Stimulated activated CD4-positive, alpha-beta T cell treated with anti-CD3 and anti-CD28 coated beads, Interleukin-2, amount 100 ng/mL, for 48 hours (primary cell): ENCODE data around the gene DIDO1.
A peak's percentile ranks its signal among the peaks of the same experiment; 100 is the strongest.
"Not testable (repeated sequence)": the region's sequence is repeated elsewhere in the genome, so short reads cannot be mapped to it uniquely, and the experiment has no call there.

Source experiments
- DNase-seq, 2 donors: peaks; one replicate each; pipeline ENCODE4 v3.0.0-alpha.2; 2020

Gene DIDO1

GRCh38 chr20:62925420-62926228 lies 681 bp downstream of the DIDO1 start:
- DNase-seq = peak in 1 of 2 donors; percentile 37

GRCh38 chr20:62925076-62925419 lies 1.3 kb downstream of the DIDO1 start:
- DNase-seq = no peak

GRCh38 chr20:62924442-62925075 lies 1.7 kb downstream of the DIDO1 start:
- no peak for DNase-seq

- no peak for DNase-seq
Observed at GRCh38 chr20:62923669-62924441, 2.5 kb downstream of the DIDO1 start.

GRCh38 chr20:62923059-62923668 lies 3.1 kb downstream of the DIDO1 start:
- DNase-seq = not testable (repeated sequence)

GRCh38 chr20:62922451-62922921 lies 3.8 kb downstream of the DIDO1 start:
- DNase-seq = no peak

- DNase-seq = peak; percentile 57 to 59
Observed at GRCh38 chr20:62921119-62921687, 5.1 kb downstream of the DIDO1 start.

- no peak for DNase-seq
Observed at GRCh38 chr20:62920039-62920645, 6.2 kb downstream of the DIDO1 start.

- DNase-seq = peak in 1 of 2 donors; percentile 40
Observed at GRCh38 chr20:62918831-62919230, 7.5 kb downstream of the DIDO1 start.

- no peak for DNase-seq
Observed at GRCh38 chr20:62918147-62918546, 8.2 kb downstream of the DIDO1 start.

GRCh38 chr20:62917720-62918119 lies 8.6 kb downstream of the DIDO1 start:
- no peak for DNase-seq

GRCh38 chr20:62916703-62917476 lies 9.4 kb downstream of the DIDO1 start:
- no peak for DNase-seq

- DNase-seq = no peak
Observed at GRCh38 chr20:62914970-62915457, 11.3 kb downstream of the DIDO1 start.

- no peak for DNase-seq
Observed at GRCh38 chr20:62914436-62914835, 11.9 kb downstream of the DIDO1 start.

- DNase-seq = no peak
Observed at GRCh38 chr20:62913043-62913630, 13.2 kb downstream of the DIDO1 start.

- DNase-seq = no peak
Observed at GRCh38 chr20:62911701-62912280, 14.5 kb downstream of the DIDO1 start.

GRCh38 chr20:62910777-62911497 lies 15.4 kb downstream of the DIDO1 start:
- DNase-seq = no peak

GRCh38 chr20:62910217-62910766 lies 16.0 kb downstream of the DIDO1 start:
- DNase-seq = no peak

- no peak for DNase-seq
Observed at GRCh38 chr20:62908971-62909791, 17.1 kb downstream of the DIDO1 start.
